ENCODE results near the gene PEX14.
"Not testable (repeated sequence)": the region's sequence is repeated elsewhere in the genome, so short reads cannot be mapped to it uniquely, and the experiment has no call there.

The PEX14 gene

DNA sequence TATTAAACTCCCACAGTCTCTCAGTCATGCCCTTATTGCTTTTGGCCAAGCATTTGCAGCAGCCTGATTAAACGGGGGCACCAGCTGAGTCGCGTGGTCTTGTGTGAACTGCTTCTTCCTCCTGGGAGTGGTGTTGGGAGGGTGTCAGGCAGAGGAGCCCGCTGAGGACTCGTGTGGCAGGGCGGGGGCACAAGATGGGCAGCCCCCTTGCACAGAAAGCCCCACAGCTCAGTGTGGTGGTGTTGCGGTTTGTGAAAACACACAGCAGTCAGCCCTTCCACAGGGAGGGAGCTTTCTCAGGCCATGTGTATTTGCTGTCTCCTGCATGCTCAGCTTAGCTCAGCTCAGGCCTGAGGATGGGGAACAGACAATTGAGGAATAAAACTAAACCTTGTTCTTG lies 22.4 kb downstream of the PEX14 start:
- DNase-seq, result no peak

DNA sequence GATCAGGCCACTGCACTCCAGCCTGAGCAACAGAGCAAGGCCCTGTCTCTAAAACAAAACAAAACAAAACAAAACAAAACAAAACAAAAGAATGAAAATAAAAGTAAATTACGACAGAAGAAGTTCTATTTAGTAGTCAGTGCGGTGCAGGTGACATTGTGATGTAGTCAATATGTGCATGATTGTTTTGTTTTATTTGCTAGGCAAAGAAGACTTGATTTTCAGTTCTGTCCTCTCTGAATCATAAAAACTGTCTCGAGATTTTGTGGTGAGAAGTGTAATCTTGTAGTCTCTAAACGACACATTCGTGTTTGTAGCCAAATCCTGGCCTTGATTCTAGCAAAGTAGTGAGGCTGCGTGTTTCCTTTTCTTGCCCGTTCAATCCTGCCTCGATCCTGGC lies 23.5 kb downstream of the PEX14 start:
- DNase-seq, result no peak

- no peak for DNase-seq
These were observed 27.5 kb downstream of the PEX14 start for GRCh38 chr1:10502206-10502605.

DNA sequence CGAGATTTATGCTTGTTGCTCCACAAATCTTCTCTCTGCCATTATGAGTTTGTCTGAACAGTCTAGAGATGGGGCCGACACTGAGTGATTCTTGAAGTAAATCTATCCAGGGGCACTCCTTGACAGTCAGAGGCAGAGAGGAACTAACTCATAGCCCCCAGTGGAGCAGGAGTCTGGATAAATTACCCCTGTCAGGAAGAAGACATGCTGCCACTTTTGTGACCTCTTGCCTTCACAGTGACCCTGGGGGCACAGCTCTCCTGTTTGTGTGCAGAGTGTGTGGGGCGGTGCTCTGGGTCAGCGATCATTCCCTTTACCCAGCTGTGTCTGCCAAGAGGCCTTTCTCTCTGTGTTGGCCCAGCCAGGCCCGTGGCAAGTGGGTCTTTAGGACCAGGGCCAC lies 29.5 kb downstream of the PEX14 start:
- no peak for DNase-seq

DNA sequence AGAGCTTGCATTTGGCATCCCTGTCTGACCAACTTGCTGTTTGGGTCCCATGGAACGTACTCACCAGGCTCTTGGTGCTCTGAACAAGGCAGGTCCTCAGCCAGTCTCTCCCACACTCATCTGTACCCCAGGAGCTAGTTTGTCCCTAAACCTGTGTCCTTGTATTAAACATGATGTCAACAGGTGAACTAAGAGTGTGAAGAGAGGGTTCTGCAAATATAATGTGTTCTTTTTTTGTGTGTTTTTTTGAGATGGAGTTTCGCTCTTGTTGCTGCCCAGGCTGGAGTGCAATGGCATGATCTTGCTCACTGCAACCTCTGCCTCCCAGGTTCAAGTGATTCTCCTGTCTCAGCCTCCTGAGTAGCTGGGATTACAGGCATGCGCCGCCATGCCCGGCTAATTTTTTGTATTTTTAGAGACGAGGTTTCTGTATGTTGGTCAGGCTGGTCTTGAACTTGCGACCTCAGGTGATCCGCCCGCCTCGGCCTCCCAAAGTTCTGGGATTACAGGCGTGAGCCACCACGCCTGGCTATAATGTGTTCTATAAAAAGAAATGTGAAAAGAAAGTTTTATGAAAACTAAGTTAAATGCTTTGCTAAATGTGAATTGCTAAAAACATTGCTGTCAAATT lies 31.4 kb downstream of the PEX14 start:
- not testable (repeated sequence) for DNase-seq

DNA sequence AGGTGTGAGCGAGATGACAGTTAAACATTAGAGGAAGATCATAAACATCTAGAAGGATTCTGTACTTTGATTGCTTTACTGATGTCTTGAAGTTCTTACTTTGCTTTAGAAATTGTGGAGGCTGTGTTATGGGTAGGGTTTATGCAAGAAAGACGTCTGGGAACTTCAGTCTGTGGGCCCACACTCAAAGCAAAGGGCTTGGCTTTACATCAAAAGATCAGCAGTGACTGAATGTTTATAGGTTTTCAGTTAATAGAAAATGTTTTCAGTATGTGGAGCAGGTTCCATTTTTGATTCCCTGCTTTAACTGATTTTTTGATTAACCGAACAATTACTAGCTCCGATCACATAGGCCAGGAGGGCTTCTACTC lies 31.9 kb downstream of the PEX14 start:
- no peak for DNase-seq

- DNase-seq, result no peak
These were observed 32.5 kb downstream of the PEX14 start for GRCh38 chr1:10507111-10507879.

DNA sequence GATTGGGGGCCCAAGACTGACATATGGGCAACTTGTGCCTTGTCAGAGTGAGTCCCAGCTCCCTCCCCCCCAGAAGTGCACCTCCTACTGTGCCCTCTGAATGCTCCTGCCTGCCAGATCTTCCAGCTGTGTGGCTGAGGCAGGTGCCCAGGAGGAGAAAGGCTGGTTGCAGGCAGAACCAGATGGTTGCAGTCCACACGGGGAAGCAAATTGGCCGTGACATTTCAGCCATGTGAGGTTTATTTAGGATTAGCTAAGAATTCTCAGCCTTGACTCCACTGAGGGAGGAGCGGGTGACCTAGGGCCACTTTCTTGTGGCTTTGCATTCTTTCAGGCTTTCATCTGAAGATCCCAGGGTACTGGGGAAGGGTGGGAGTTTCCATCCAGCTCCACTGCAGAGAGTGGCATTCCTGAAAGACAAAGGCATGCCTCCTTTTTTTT lies 33.8 kb downstream of the PEX14 start:
- DNase-seq, result no peak

GRCh38 chr1:10509809-10510509 lies 35.2 kb downstream of the PEX14 start:
- no peak for DNase-seq

DNA sequence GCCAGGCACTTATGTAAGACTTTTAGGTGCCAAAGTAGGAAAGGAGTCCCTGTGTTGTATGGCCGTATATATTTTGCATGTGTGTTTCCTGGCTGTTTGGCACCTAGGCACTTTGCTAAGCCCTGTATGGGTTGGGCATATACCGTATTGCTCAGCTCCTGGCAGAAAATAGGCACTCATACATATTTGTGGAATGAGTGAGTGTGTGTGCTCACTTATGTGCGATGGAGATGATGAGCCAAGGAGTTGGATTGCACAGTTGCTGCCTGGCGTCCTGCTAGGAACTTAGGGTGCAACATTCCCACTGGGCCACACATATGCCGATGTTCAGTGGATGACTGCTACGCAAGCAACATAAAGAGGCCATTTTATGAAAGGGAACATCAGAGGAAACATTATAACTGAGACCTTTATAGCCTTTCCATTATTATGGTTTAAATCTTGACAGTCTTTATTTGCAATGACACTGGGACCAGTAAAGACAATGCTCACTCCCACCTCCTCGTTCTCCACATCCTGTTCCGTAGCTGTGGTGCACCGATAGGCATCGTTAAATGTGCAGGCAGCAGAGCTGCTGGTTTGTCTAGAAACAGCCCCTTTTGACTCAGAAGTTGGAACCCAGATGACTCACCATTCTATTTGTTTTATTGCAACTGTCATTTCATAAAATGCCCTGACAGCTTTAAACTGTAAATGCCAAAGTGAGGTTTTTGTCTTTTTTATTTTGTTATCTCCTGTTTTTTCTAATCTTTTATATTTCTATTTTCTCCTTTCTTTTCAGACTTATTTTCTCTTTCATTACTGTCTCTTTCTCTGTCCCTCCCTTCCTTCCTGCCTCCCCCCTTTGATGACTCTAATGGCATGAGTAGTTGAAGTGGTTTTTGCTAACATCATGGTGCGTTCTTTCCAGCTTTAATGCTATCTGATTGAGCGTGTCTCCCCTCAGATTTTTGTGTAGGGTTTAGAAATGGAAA lies 36.1 kb downstream of the PEX14 start:
- DNase-seq, result no peak

DNA sequence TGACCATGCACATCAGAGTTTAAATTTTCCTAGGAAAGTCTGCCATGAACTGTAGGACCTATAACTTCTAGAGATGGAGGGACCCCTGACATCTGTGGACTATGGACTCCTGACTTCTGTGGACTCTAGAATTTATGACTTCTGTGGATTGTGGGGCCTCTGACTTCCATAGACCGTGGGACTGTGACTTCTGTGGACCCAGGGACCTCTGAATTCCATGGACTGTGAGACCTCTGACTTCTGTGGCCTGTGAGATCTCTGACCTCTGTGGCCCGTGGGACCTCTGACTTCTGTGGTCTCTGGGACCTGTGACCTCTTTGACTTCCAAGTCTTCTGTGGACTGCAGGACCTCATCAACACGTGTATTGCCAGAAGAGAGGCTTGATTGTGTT lies 36.7 kb downstream of the PEX14 start:
- no peak for DNase-seq

DNA sequence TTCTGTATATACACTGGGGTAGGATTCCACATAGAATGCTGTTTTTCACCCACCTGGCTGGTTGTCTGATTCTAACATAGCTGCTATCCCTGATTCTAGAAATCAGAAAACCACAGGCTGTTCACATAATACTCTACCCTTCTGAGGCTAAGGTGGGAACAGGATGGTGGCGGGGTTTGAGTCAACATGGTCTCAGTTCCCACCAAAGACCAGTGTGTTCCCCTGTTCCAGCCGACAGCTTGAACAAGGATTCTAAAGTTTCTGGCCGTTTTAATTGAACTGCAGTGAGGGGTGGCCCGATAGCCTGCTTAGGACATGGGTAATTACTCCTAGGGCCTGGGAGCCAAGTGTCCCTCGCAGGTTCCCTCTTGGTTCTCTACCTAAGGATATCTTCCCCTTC lies 38.4 kb downstream of the PEX14 start:
- no peak for DNase-seq

GRCh38 chr1:10514490-10515235 lies 39.9 kb downstream of the PEX14 start:
- DNase-seq, result no peak

- no peak for DNase-seq
These were observed 40.7 kb downstream of the PEX14 start for GRCh38 chr1:10515301-10515975.

DNA sequence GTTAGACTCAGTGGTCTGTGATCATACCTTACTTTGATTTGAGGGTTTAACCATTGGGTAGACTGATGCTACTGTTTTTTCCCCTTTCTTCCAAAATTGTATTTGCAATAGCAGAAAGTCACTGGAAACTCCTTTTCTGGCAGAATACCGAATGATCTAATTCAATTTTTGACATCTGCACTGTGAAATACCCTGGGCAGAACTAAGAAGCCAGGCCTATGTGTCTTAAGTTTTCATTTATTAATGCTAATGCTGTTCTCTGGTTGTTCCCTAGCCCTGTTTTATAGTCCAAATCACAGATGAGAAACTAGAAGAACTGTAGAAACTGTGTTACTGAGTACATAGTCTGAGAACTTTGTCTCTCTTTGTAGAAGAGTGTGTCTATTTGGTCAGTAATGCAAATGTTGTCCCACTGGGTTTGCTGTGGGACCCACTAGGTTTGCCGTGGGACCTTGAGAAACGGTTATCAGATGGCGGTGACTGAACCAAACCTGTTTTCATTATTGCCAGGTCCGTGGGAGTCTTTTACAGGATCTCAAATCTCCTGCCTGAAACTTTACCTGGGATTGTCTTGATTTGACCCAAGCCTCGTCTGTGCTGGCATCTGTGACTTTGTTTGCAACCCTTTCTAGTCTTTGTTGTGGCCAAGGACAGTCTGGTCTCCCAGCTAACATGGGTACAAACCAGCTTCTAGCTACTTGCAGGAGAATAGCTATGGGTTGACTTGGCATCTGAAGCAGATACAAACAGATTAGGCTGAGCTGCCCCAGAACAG lies 41.4 kb downstream of the PEX14 start:
- DNase-seq, result no peak

DNA sequence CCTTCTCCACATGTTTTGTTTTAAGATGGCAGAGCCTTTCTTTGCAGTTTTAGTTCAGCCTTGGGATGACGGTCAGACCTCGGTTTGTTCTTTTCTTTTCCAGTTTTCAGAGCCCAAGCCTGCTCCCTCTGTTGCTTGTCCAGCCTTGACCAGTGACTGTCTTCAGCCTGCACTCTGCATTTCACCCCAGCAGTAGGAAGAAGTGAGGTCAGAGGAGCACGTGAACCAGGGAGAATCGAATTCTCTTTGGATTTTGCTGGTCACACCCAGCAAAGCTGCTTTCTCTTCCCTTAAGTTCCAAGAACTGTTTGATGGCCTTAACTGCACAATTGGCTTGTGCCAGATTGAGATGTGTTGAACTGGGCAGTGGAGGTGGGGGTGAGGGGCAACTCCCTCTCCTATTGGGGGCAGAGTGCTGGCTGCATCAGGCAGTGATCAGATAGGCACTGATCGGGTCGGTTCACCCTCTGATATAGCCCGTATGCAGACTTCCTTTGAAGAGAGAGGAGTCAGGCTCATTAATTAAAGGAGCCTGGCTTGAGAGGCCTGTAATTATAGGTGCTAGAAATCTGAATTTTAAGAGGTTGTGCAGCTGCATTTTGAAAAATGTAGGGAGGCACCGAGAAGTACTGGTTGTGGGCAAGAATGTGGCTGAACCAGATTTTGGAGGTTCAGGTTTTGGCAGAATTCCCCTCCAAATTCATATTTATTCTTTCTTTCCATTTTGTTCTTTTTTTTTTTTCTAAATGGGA lies 42.4 kb downstream of the PEX14 start:
- DNase-seq, result no peak

DNA sequence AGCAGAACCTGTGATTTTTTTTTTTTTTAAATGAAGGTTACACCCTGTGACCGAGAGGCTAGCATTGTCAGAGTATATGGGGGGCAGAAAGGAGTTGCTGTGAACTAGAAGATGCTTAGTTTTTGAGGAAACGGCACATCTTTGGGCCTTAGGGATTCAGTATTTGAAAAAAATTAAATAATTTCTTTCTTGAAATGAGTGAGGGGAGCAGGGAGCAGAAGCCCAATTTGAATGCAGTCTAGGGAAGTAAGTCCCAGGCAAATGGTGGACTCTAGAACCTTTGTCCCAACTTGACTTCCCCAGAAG lies 42.9 kb downstream of the PEX14 start:
- no peak for DNase-seq

- DNase-seq, result no peak
These were observed 44.3 kb downstream of the PEX14 start for GRCh38 chr1:10519016-10519417.

DNA sequence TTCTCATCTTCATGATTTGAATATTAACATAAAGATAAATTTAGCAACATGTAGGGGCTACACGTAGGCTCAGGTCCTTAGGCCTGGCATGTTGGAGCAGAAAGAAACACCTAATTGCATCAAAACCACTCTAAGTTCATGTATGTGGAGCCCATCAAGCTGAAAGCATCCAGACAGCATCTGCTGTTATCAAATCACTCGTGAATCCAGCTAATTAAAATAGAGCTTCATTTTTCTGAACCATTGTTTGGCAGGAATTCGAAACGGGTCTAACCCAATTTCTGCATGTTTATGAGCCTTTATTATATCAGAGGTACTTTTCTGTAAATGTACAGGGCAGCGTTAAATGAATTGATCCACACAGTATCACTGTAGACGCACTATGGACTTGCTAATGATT lies 45.7 kb downstream of the PEX14 start:
- DNase-seq, result no peak

GRCh38 chr1:10520952-10521351 lies 46.2 kb downstream of the PEX14 start:
- no peak for DNase-seq

Data from NCI-H1048 (cell line).